Camera-type eye (tissue), 1 donor: ENCODE results near the gene KRT2. TPM values are rescaled to one million over a fixed set of nuclear protein-coding genes. Genes with fewer than 3 reads are reported as not detected.

Experiments
- total RNA-seq: library from RNA; depleted of rRNA; stranded (reverse); fragments of >200 nt; gene quantifications from one replicate; pipeline ENCODE4 v1.2.3, GENCODE V29; 2014

KRT2 gene
- total RNA-seq: not detected

GRCh38 chr12:52651726-52652261 lies at the start of gene KRT2:
KRT2 (minus strand) TSS chr12:52652211; CDS start chr12:52652142, 69 bp downstream.

GRCh38 chr12:52680363-52680762 lies 28.4 kb upstream of the KRT2 start, which contains the start of gene KRT1:
KRT1 (minus strand) TSS chr12:52680407; CDS start chr12:52680348, 59 bp downstream.

GRCh38 chr12:52618216-52618615 lies 33.8 kb downstream of the KRT2 start, which contains the start of gene KRT73:
KRT73 (minus strand) TSS chr12:52618559; CDS start chr12:52618524, 35 bp downstream.

GRCh38 chr12:52600941-52601481 lies 51.0 kb downstream of the KRT2 start, which contains the start of gene KRT72:
KRT72 (minus strand) TSS chr12:52601463; CDS start chr12:52601452, 11 bp downstream.

Other genes with a start within 250 kb of the KRT2 start
- not detected for gene KRT82, start 245.9 kb downstream of the KRT2 start, total RNA-seq
- 0.71 TPM for gene KRT75, start 217.8 kb downstream of the KRT2 start, total RNA-seq
- gene KRT6B, start 200.1 kb downstream of the KRT2 start, total RNA-seq: 1.2 TPM
- not detected for gene KRT6C, start 178.4 kb downstream of the KRT2 start, total RNA-seq
- gene KRT6A, start 159.0 kb downstream of the KRT2 start, total RNA-seq: 1.2 TPM
- gene KRT5, start 131.8 kb downstream of the KRT2 start, total RNA-seq: 182 TPM
- 0.77 TPM for gene KRT71, start 99.1 kb downstream of the KRT2 start, total RNA-seq
- not detected for gene KRT74, start 78.4 kb downstream of the KRT2 start, total RNA-seq
- not detected for gene KRT72, start 50.7 kb downstream of the KRT2 start, total RNA-seq
- gene KRT73, start 33.7 kb downstream of the KRT2 start, total RNA-seq: not detected
- 0.82 TPM for gene KRT1, start 28.2 kb upstream of the KRT2 start, total RNA-seq
- 1.2 TPM for gene KRT77, start 51.3 kb upstream of the KRT2 start, total RNA-seq
- gene KRT76, start 125.1 kb upstream of the KRT2 start, total RNA-seq: not detected
- 5.7 TPM for gene KRT3, start 143.9 kb upstream of the KRT2 start, total RNA-seq
- 73.4 TPM for gene KRT4, start 161.9 kb upstream of the KRT2 start, total RNA-seq
- gene KRT79, start 182.1 kb upstream of the KRT2 start, total RNA-seq: 0.66 TPM
- gene KRT78, start 196.8 kb upstream of the KRT2 start, total RNA-seq: 2.6 TPM